Testis (tissue), 2 donors: ENCODE data around the gene PHLDA3.

Source experiments
- POLR2A ChIP-seq: fragments of 450-650 bp; IDR thresholded peaks from one replicate; pipeline ENCODE4 v1.6.1; 2017; ENCODE audit warnings: antibody characterized with exemption, mild to moderate bottlenecking, moderate library complexity
- TF ChIP-seq, protein P1 (sequence below), 3 experiments: fragments of 450-650 bp in 2 of 3; fragments of 200-600 bp in 1 of 3; sonication (generic) in 1 of 3; IDR thresholded peaks; one replicate each; pipeline ENCODE4 v1.5.1; 2016 to 2019; ENCODE audit warnings: antibody characterized with exemption in 3 of 3, mild to moderate bottlenecking in 2 of 3, moderate library complexity in 1 of 3

DNA sequence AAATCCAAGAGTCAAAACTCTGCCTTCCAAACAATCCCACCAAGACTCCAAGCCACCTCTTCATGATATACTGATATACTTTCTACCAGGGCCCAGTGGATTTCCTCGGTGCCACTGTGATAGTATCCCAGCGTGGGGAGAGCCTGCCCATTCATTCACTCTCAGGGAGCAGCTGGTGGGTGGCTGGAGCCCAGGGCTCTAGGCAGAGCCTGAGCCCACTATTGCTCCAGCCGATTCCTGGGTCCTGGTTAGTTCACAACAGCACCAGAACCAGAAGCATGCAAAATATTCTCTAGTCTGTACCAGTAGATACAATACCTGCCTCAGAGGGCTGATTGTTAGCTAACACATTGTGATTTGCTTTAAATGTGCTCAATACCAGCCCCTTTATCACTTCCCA lies 37.1 kb upstream of the PHLDA3 start:
- TF ChIP-seq, protein P1, sequence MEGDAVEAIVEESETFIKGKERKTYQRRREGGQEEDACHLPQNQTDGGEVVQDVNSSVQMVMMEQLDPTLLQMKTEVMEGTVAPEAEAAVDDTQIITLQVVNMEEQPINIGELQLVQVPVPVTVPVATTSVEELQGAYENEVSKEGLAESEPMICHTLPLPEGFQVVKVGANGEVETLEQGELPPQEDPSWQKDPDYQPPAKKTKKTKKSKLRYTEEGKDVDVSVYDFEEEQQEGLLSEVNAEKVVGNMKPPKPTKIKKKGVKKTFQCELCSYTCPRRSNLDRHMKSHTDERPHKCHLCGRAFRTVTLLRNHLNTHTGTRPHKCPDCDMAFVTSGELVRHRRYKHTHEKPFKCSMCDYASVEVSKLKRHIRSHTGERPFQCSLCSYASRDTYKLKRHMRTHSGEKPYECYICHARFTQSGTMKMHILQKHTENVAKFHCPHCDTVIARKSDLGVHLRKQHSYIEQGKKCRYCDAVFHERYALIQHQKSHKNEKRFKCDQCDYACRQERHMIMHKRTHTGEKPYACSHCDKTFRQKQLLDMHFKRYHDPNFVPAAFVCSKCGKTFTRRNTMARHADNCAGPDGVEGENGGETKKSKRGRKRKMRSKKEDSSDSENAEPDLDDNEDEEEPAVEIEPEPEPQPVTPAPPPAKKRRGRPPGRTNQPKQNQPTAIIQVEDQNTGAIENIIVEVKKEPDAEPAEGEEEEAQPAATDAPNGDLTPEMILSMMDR (IDR thresholded peaks at IDR 0.05) = no peak
- TF ChIP-seq POLR2A = no peak
